IMR-90 (cell line): ENCODE results near the gene KIF13A. TPM values are rescaled to one million over a fixed set of nuclear protein-coding genes. Genes with fewer than 3 reads are reported as not detected.

ENCODE experiments used
- ATAC-seq: fragments of 200-7000 bp; cut with Tn5 transposase; 2 replicates; pipeline ENCODE4 v1.9.1; 2020; ENCODE audit warnings: low read depth, mild to moderate bottlenecking, moderate library complexity
- BruUV-seq: library from RNA; stranded (reverse); fragments of 400-500 nt; replicated peaks from 2 replicates; lab custom pipeline; 2021; lab: Mats Ljungman, UMichigan
- CTCF ChIA-PET: fragments of 300-600 bp; formaldehyde crosslinking; extraction: SDS; loops from one replicate; lab custom pipeline; 2021; ENCODE audit warnings: antibody characterized with exemption; lab: Yijun Ruan, JAX
- POLR2A ChIA-PET: fragments of 300-600 bp; sonication (Branson Sonifier 250); formaldehyde crosslinking; loops from one replicate; lab custom pipeline; 2022; ENCODE audit warnings: antibody characterized with exemption; ENCODE audit not compliant: unreplicated experiment; lab: Charles Lee
- DNase-seq: peaks from one replicate; pipeline ENCODE4 v3.0.0; 2013
- H2AFZ ChIP-seq: replicated peaks from 2 replicates; pipeline ENCODE3; 2013; ENCODE audit warnings: low read length, mild to moderate bottlenecking; ENCODE audit not compliant: poor library complexity
- H2AK5ac ChIP-seq: 2 replicates; pipeline ENCODE4 v1.6.1; 2013; ENCODE audit warnings: low read depth, low read length, inconsistent platforms
- H2AK9ac ChIP-seq: replicated peaks from 2 replicates; pipeline ENCODE3; 2013; ENCODE audit warnings: mild to moderate bottlenecking, low read depth, low read length, moderate library complexity; ENCODE audit not compliant: poor library complexity
- H2BK120ac ChIP-seq: 2 replicates; pipeline ENCODE4 v1.6.1; 2013; ENCODE audit warnings: low read depth, low read length, inconsistent platforms
- H2BK15ac ChIP-seq: 3 replicates; pipeline ENCODE4 v1.6.1; 2013; ENCODE audit warnings: low read depth, low read length, inconsistent platforms
- H2BK20ac ChIP-seq: 2 replicates; pipeline ENCODE4 v1.6.1; 2013; ENCODE audit warnings: low read depth, mild to moderate bottlenecking, inconsistent platforms, low read length, moderate library complexity
- H2BK5ac ChIP-seq: 2 replicates; pipeline ENCODE4 v1.6.1; 2013; ENCODE audit warnings: mild to moderate bottlenecking, low read depth, low read length, inconsistent platforms; ENCODE audit not compliant: poor library complexity, severe bottlenecking
- H3K14ac ChIP-seq: replicated peaks from 2 replicates; pipeline ENCODE4 v1.6.1; 2013; ENCODE audit warnings: low read depth, low read length, inconsistent platforms
- H3K18ac ChIP-seq: 2 replicates; pipeline ENCODE4 v1.6.1; 2013; ENCODE audit warnings: low read depth, low read length, control low read depth
- H3K23ac ChIP-seq: 2 replicates; pipeline ENCODE4 v1.6.1; 2013; ENCODE audit warnings: low read depth, low read length, inconsistent platforms
- H3K27ac ChIP-seq: 2 replicates; pipeline ENCODE4 v1.5.1; 2013; ENCODE audit warnings: mild to moderate bottlenecking, control low read depth, low read length; ENCODE audit not compliant: insufficient read depth
- H3K27me3 ChIP-seq: 2 replicates; pipeline ENCODE4 v1.6.1; 2013; ENCODE audit warnings: low read length; ENCODE audit not compliant: control insufficient read depth, insufficient read depth
- H3K36me3 ChIP-seq: 2 replicates; pipeline ENCODE4 v1.6.1; 2013; ENCODE audit warnings: low read length, mixed read lengths; ENCODE audit not compliant: control insufficient read depth, insufficient read depth
- H3K4ac ChIP-seq: 2 replicates; pipeline ENCODE4 v1.6.1; 2013; ENCODE audit warnings: low read depth, low read length, inconsistent platforms
- H3K4me1 ChIP-seq: 2 replicates; pipeline ENCODE4 v1.6.1; 2013; ENCODE audit warnings: low read length, mixed read lengths; ENCODE audit not compliant: control insufficient read depth, insufficient read depth
- H3K4me2 ChIP-seq: 2 replicates; pipeline ENCODE4 v1.6.1; 2013; ENCODE audit warnings: low read depth, mild to moderate bottlenecking, control low read depth, low read length, moderate library complexity
- H3K4me3 ChIP-seq: 2 replicates; pipeline ENCODE4 v1.5.1; 2013; ENCODE audit warnings: low read depth, mild to moderate bottlenecking, control low read depth, low read length, moderate library complexity; ENCODE audit not compliant: insufficient read depth
- H3K56ac ChIP-seq: 2 replicates; pipeline ENCODE4 v1.6.1; 2013; ENCODE audit warnings: low read length, inconsistent platforms; ENCODE audit not compliant: insufficient read depth; ENCODE audit errors: extremely low read depth
- H3K79me1 ChIP-seq, 2 experiments: 2 replicates each; pipeline ENCODE4 v1.6.1; 2013; ENCODE audit warnings: low read length in 2 of 2, inconsistent platforms in 1 of 2, low read depth in 1 of 2
- H3K9ac ChIP-seq: 2 replicates; pipeline ENCODE4 v1.6.1; 2013; ENCODE audit warnings: low read depth, low read length, control low read depth
- H3K9me1 ChIP-seq: 2 replicates; pipeline ENCODE4 v1.6.1; 2013; ENCODE audit warnings: low read length, inconsistent platforms; ENCODE audit not compliant: insufficient read depth
- H3K9me3 ChIP-seq: 2 replicates; pipeline ENCODE4 v1.6.1; 2013; ENCODE audit warnings: low read length; ENCODE audit not compliant: control insufficient read depth, insufficient read depth
- H4K20me1 ChIP-seq: 2 replicates; pipeline ENCODE4 v1.6.1; 2013; ENCODE audit warnings: low read length, inconsistent platforms; ENCODE audit not compliant: insufficient read depth
- H4K5ac ChIP-seq: 2 replicates; pipeline ENCODE4 v1.6.1; 2013; ENCODE audit warnings: mild to moderate bottlenecking, low read depth, low read length, control low read depth
- H4K8ac ChIP-seq, 2 experiments: 2 replicates each; pipeline ENCODE4 v1.6.1; 2013; ENCODE audit warnings: low read depth in 2 of 2, low read length in 2 of 2, control low read depth in 1 of 2, inconsistent platforms in 1 of 2
- H4K91ac ChIP-seq: 2 replicates; pipeline ENCODE4 v1.6.1; 2013; ENCODE audit warnings: low read depth, low read length, inconsistent platforms; ENCODE audit not compliant: insufficient read depth
- CEBPB ChIP-seq: IDR thresholded peaks from 2 replicates; pipeline ENCODE4 v1.6.1; 2012; ENCODE audit warnings: low read depth, low read length, improper control_type of control experiment
- CHD1 ChIP-seq: IDR thresholded peaks from 2 replicates; pipeline ENCODE4 v1.6.1; 2012; ENCODE audit warnings: low read depth, low read length, improper control_type of control experiment
- CTCF ChIP-seq: conservative IDR thresholded peaks from 2 replicates; pipeline ENCODE4 v1.5.1; 2012; ENCODE audit warnings: mild to moderate bottlenecking, low read depth, low read length, improper control_type of control experiment
- ELK1 ChIP-seq: fragments of 150-350 bp; IDR thresholded peaks from 2 replicates; pipeline ENCODE4 v1.6.1; 2016; ENCODE audit warnings: low read depth, mild to moderate bottlenecking, low read length, moderate library complexity, borderline replicate concordance
- FOS ChIP-seq: fragments of 150-350 bp; IDR thresholded peaks from 2 replicates; pipeline ENCODE4 v1.6.1; 2016; ENCODE audit warnings: low read depth, low read length
- MAFK ChIP-seq: IDR thresholded peaks from 2 replicates; pipeline ENCODE4 v1.6.1; 2012; ENCODE audit warnings: low read depth, low read length, improper control_type of control experiment
- MAZ ChIP-seq: IDR thresholded peaks from 2 replicates; pipeline ENCODE4 v1.6.1; 2012; ENCODE audit warnings: low read depth, mild to moderate bottlenecking, low read length, improper control_type of control experiment, moderate library complexity, borderline replicate concordance
- MXI1 ChIP-seq: IDR thresholded peaks from 2 replicates; pipeline ENCODE4 v1.6.1; 2012; ENCODE audit warnings: low read depth, mild to moderate bottlenecking, low read length, moderate library complexity, borderline replicate concordance
- NFE2L2 ChIP-seq: fragments of 150-350 bp; IDR thresholded peaks from 2 replicates; pipeline ENCODE4 v1.6.1; 2016; ENCODE audit warnings: low read depth, mild to moderate bottlenecking, low read length
- POLR2A ChIP-seq: IDR thresholded peaks from 2 replicates; pipeline ENCODE4 v1.6.1; 2012; ENCODE audit warnings: mild to moderate bottlenecking, low read depth, low read length
- RAD21 ChIP-seq: IDR thresholded peaks from 2 replicates; pipeline ENCODE4 v1.6.1; 2012; ENCODE audit warnings: low read length, improper control_type of control experiment
- RCOR1 ChIP-seq: IDR thresholded peaks from 2 replicates; pipeline ENCODE4 v1.6.1; 2012; ENCODE audit warnings: mild to moderate bottlenecking, low read length, improper control_type of control experiment; ENCODE audit not compliant: insufficient replicate concordance
- RFX5 ChIP-seq: IDR thresholded peaks from 2 replicates; pipeline ENCODE4 v1.8.0; 2012; ENCODE audit warnings: low read depth, mild to moderate bottlenecking, low read length, moderate library complexity
- SMC3 ChIP-seq: fragments of 150-350 bp; IDR thresholded peaks from 2 replicates; pipeline ENCODE4 v1.6.1; 2016; ENCODE audit warnings: low read depth, mild to moderate bottlenecking, antibody characterized with exemption, low read length, moderate library complexity
- USF2 ChIP-seq: fragments of 150-350 bp; IDR thresholded peaks from 2 replicates; pipeline ENCODE4 v1.6.1; 2017; ENCODE audit warnings: mild to moderate bottlenecking, antibody characterized with exemption, low read length, low read depth
- WGBS, 2 experiments: methylation state at CpG; one replicate each; pipeline versions ENCODE4 v1.1.5 to v1.1.7; 2013; ENCODE audit warnings: missing lambda C conversion rate in 2 of 2; ENCODE audit not compliant: insufficient read length in 1 of 2; ENCODE audit errors: extremely low coverage in 2 of 2; 5-methylcytosine and 5-hydroxymethylcytosine counted together
- dilution Hi-C: fragments of 300-500 bp; cut with HindIII; formaldehyde crosslinking; loops from one replicate; pipeline ENCODE4 v1.14.3; 2018; ENCODE audit warnings: low sequenced_read_pairs; ENCODE audit not compliant: unreplicated experiment
- in situ Hi-C: fragments of 300-500 bp; cut with MboI; formaldehyde crosslinking; loops from 3 replicates; pipeline ENCODE4 v1.14.3; 2019; ENCODE audit warnings: low sequenced_read_pairs, inconsistent platforms, mixed read lengths
- intact Hi-C: fragments of 100-400 bp; cut with micrococcal nuclease; formaldehyde crosslinking; loops from 2 replicates; pipeline ENCODE4 v1.10.0; 2022
- polyA plus RNA-seq, 3 experiments: library from polyadenylated mRNA; depleted of rRNA; stranded (reverse); fragments of >200 nt; gene quantifications; 2 replicates each; pipeline ENCODE4 v1.2.3, GENCODE V29; 2012; ENCODE audit warnings: low replicate concordance in 1 of 3
- total RNA-seq: library from RNA; depleted of rRNA; stranded (reverse); fragments of >200 nt; gene quantifications from 2 replicates; pipeline ENCODE4 v1.2.3, GENCODE V29; 2012

KIF13A gene
- total and polyA plus RNA-seq, 2 of the 4 experiments (the other 2 are of a cell fraction): 23.3 to 51.8 TPM

GRCh38 chr6:17957904-17958620 lies 29.4 kb downstream of the KIF13A start:
- Histone ChIP-seq H3K9me3 (no peaks in the 10 kb centered on the region), H4K5ac (no peak overlapping the region; the same call in 1 of the 2 replicates), H2AK9ac (no peak overlapping the region), H4K91ac (no peak overlapping the region), H3K9me1 (peaks cover 17% of the 10 kb centered on the region), H4K20me1 (peaks cover 25% of the 10 kb centered on the region; the same call in 1 of the 2 replicates), H3K79me1 (peaks cover 44 to 75% of the 10 kb centered on the region in 2 experiments), H2BK5ac (no peak overlapping the region), H3K4ac (no peak overlapping the region; the same call in 1 of the 2 replicates), H2BK15ac (no peak overlapping the region), H3K4me3 (no peak overlapping the region), H4K8ac (no peak overlapping the region), H3K27me3 (no peaks in the 10 kb centered on the region), H3K4me2 (peak overlapping the region; percentile 7; the same call in 1 of the 2 replicates), H3K14ac (no peak overlapping the region), H2AFZ (no peak overlapping the region), H3K36me3 (peaks cover 3% of the 10 kb centered on the region; the same call in 1 of the 2 replicates), H2BK120ac (peak overlapping the region; percentile 5; the same call in 1 of the 2 replicates), H2BK20ac (no peak overlapping the region; the same call in 1 of the 2 replicates), H2AK5ac (no peak overlapping the region), H3K27ac (no peak overlapping the region), H3K18ac (peak overlapping the region; percentile 17; the same call in 1 of the 2 replicates), H3K4me1 (peaks cover 16% of the 10 kb centered on the region), H3K9ac (no peak overlapping the region), H3K23ac (peak overlapping the region; percentile 59; the same call in 1 of the 2 replicates), H3K56ac (no peak overlapping the region)
- DNase-seq (no peak), ATAC-seq (no peak)
- no CpG with 5 or more reads among the region's 4 CpGs for WGBS, 2 experiments
- POLR2A ChIA-PET: interaction anchor here (0.5 kb wide), 1 partner anchor 88 kb away, joined by 3 read pairs; no protein-coding TSS in a partner anchor
- in situ Hi-C loops: no loop called here
- intact Hi-C loops: no loop called here
- dilution Hi-C loops: no loop called here
- no TSS peak for BruUV-seq
- CTCF ChIA-PET: no interaction called here
- TF ChIP-seq ELK1: no peak
- TF ChIP-seq RCOR1: no peak
- TF ChIP-seq NFE2L2: no peak
- TF ChIP-seq FOS: no peak
- no peak for TF ChIP-seq POLR2A
- no peak for TF ChIP-seq MXI1
- TF ChIP-seq SMC3: no peak
- no peak for TF ChIP-seq USF2
- no peak for TF ChIP-seq CHD1
- no peak for TF ChIP-seq RFX5
- no peak for TF ChIP-seq CTCF
- TF ChIP-seq CEBPB: no peak
- TF ChIP-seq RAD21: no peak
- TF ChIP-seq MAZ: no peak
- no peak for TF ChIP-seq MAFK
